Endothelial cell of umbilical vein (primary cell): ENCODE data around the gene BNIP5. TPM values are rescaled to one million over a fixed set of nuclear protein-coding genes. Genes with fewer than 3 reads are reported as not detected.

ENCODE experiments used
- BruUV-seq: library from RNA; stranded (reverse); fragments of 400-500 nt; replicated peaks from 2 replicates; lab custom pipeline; 2021; lab: Mats Ljungman, UMichigan
- CTCF ChIA-PET: fragments of 300-600, 350-600 bp; sonication (Branson Sonifier 250); formaldehyde crosslinking; loops from one replicate; lab custom pipeline; 2021; ENCODE audit warnings: antibody characterized with exemption, inconsistent platforms; lab: Charles Lee
- POLR2A ChIA-PET: fragments of 300-600, 350-600 bp; sonication (Branson Sonifier 250); formaldehyde crosslinking; loops from one replicate; lab custom pipeline; 2021; ENCODE audit warnings: antibody characterized with exemption, inconsistent platforms; lab: Charles Lee
- DNase-seq: peaks from one replicate; pipeline ENCODE4 v3.0.0-alpha.2; 2011; ENCODE audit warnings: low read depth, low spot score
- FAIRE-seq: peaks from 2 replicates; lab custom pipeline; 2011; peaks lifted over from hg19 to GRCh38; lab: Jason Lieb, UNC
- H2AFZ ChIP-seq: 2 replicates; pipeline ENCODE4 v1.6.0; 2012; ENCODE audit warnings: low read depth, low read length, control low read depth, inconsistent platforms
- H3K27ac ChIP-seq: 2 replicates; pipeline ENCODE4 v1.5.1; 2011; ENCODE audit warnings: low read depth, mild to moderate bottlenecking, control low read depth, low read length, moderate library complexity; ENCODE audit not compliant: insufficient read depth
- H3K27me3 ChIP-seq, 2 experiments: 2 replicates each; pipeline versions ENCODE4 v1.6.0 to v1.6.1; 2011; ENCODE audit warnings: low read length in 2 of 2, mixed read lengths in 1 of 2; ENCODE audit not compliant: control insufficient read depth in 2 of 2, insufficient read depth in 2 of 2
- H3K36me3 ChIP-seq, 2 experiments: 2 replicates in 1 of 2; 3 replicates in 1 of 2; pipeline ENCODE4 v1.5.1; 2011; ENCODE audit warnings: low read length in 2 of 2, mild to moderate bottlenecking in 1 of 2, moderate library complexity in 1 of 2; ENCODE audit not compliant: control insufficient read depth in 2 of 2, insufficient read depth in 2 of 2; ENCODE audit errors: extremely low read depth in 1 of 2
- H3K4me1 ChIP-seq: 3 replicates; pipeline ENCODE4 v1.5.1; 2011; ENCODE audit warnings: mild to moderate bottlenecking, low read length; ENCODE audit not compliant: control insufficient read depth, insufficient read depth; ENCODE audit errors: extremely low read depth
- H3K4me2 ChIP-seq: 2 replicates; pipeline ENCODE4 v1.6.1; 2011; ENCODE audit warnings: low read length, control low read depth, mixed read lengths; ENCODE audit not compliant: insufficient read depth
- H3K4me3 ChIP-seq, 3 experiments: fragments of 200-600 bp in 1 of 3; sonication (generic), shearing (Covaris generic) in 1 of 3; replicated peaks in 1 of 3; 2 replicates each; pipeline ENCODE4 v1.5.1; 2011 to 2016; ENCODE audit warnings: control low read depth in 3 of 3, low read length in 3 of 3, mild to moderate bottlenecking in 2 of 3, inconsistent platforms in 1 of 3, low read depth in 1 of 3, moderate library complexity in 1 of 3; ENCODE audit not compliant: insufficient read depth in 1 of 3
- H3K79me2 ChIP-seq: 2 replicates; pipeline ENCODE4 v1.6.0; 2012; ENCODE audit warnings: low read length, inconsistent platforms; ENCODE audit not compliant: control insufficient read depth, insufficient read depth
- H3K9ac ChIP-seq: replicated peaks from 2 replicates; pipeline ENCODE3; 2011; ENCODE audit warnings: low read length, control low read depth; ENCODE audit not compliant: insufficient read depth; ENCODE audit errors: extremely low read depth
- H3K9me1 ChIP-seq: replicated peaks from 3 replicates; pipeline ENCODE4 v1.6.0; 2011; ENCODE audit warnings: mild to moderate bottlenecking, low read length; ENCODE audit not compliant: control insufficient read depth, insufficient read depth; ENCODE audit errors: extremely low read depth
- H3K9me3 ChIP-seq: replicated peaks from 2 replicates; pipeline ENCODE4 v1.5.1; 2012; ENCODE audit warnings: low read length, inconsistent platforms; ENCODE audit not compliant: control insufficient read depth, insufficient read depth
- H4K20me1 ChIP-seq: replicated peaks from 2 replicates; pipeline ENCODE3; 2011; ENCODE audit warnings: mild to moderate bottlenecking, low read length; ENCODE audit not compliant: control insufficient read depth, insufficient read depth; ENCODE audit errors: extremely low read depth
- EZH2 ChIP-seq: IDR thresholded peaks from 2 replicates; pipeline ENCODE4 v1.6.1; 2012; ENCODE audit warnings: borderline replicate concordance, low read depth, mild to moderate bottlenecking, moderate library complexity, low read length, inconsistent platforms; ENCODE audit not compliant: severe bottlenecking
- FOS ChIP-seq: IDR thresholded peaks from 2 replicates; pipeline ENCODE4 v1.6.1; 2011; ENCODE audit warnings: mild to moderate bottlenecking, low read length, moderate library complexity, borderline replicate concordance; ENCODE audit not compliant: insufficient read depth
- GATA2 ChIP-seq: IDR thresholded peaks from 2 replicates; pipeline ENCODE4 v1.7.0; 2011; ENCODE audit warnings: low read depth, mild to moderate bottlenecking, moderate library complexity, mixed read lengths, low read length; ENCODE audit not compliant: insufficient read length, insufficient read depth
- JUN ChIP-seq: IDR thresholded peaks from 2 replicates; pipeline ENCODE4 v1.6.1; 2011; ENCODE audit warnings: borderline replicate concordance, low read depth; ENCODE audit not compliant: insufficient read length, insufficient read depth
- MYC ChIP-seq: IDR thresholded peaks from one replicate; pipeline ENCODE4 v1.6.1; 2011; ENCODE audit warnings: mild to moderate bottlenecking, low read depth, low read length
- POLR2A ChIP-seq: IDR thresholded peaks from 2 replicates; pipeline ENCODE4 v1.6.1; 2012; ENCODE audit warnings: low read depth, mild to moderate bottlenecking, control low read depth, low read length
- POLR2AphosphoS5 ChIP-seq: IDR thresholded peaks from 2 replicates; pipeline ENCODE4 v1.6.1; 2012; ENCODE audit warnings: low read depth, mild to moderate bottlenecking, control low read depth, low read length, moderate library complexity; ENCODE audit not compliant: insufficient read depth
- dilution Hi-C: fragments of 300-500 bp; cut with MboI; formaldehyde crosslinking; loops from one replicate; pipeline ENCODE4 v1.15.0; 2019; ENCODE audit warnings: low sequenced_read_pairs; ENCODE audit not compliant: extremely low pct_ligation_motif_present
- intact Hi-C: fragments of 100-400 bp; cut with micrococcal nuclease; formaldehyde crosslinking; loops from one replicate; pipeline ENCODE4 v1.10.0; 2022
- polyA plus RNA-seq, 4 experiments: library from polyadenylated mRNA; depleted of rRNA in 3 of 4; stranded (reverse) in 3 of 4; unstranded in 1 of 4; fragments of >200 nt; gene quantifications; 2 replicates each; pipeline versions ENCODE4 v1.2.1 to v1.2.3, GENCODE V29; 2011 to 2012; ENCODE audit warnings: missing spikeins in 1 of 4
- total RNA-seq: library from RNA; stranded (reverse); gene quantifications from 2 replicates; pipeline ENCODE4 v1.2.3, GENCODE V29; 2021
- TF ChIP-seq, protein P1 (sequence below): IDR thresholded peaks from 2 replicates; pipeline ENCODE4 v1.6.1; 2011; ENCODE audit not compliant: insufficient read depth, insufficient read length
- TF ChIP-seq, protein P2 (sequence below), 2 donors: IDR thresholded peaks; 1 replicate in 1 of 2; 2 replicates in 1 of 2; pipeline ENCODE4 v1.5.1; 2011; ENCODE audit warnings: low read length in 2 of 2, mild to moderate bottlenecking in 2 of 2, moderate library complexity in 2 of 2, control low read depth in 1 of 2, inconsistent platforms in 1 of 2, low read depth in 1 of 2; ENCODE audit not compliant: insufficient read depth in 1 of 2; ENCODE audit errors: extremely low read depth in 1 of 2

The BNIP5 gene
- total and polyA plus RNA-seq, 2 donors (not counting 3 experiments of a cell fraction or from before 2014, with no cell fraction given): not detected

- Histone ChIP-seq H3K79me2 (no peaks in the 10 kb centered on the region), H3K27me3 (peaks cover 0 to 3% of the 10 kb centered on the region in 2 experiments), H3K27ac (no peak overlapping the region), H3K4me2 (no peak overlapping the region), H2AFZ (no peak overlapping the region), H3K4me1 (peaks cover 9% of the 10 kb centered on the region), H3K9me1 (no peaks in the 10 kb centered on the region), H3K9me3 (no peaks in the 10 kb centered on the region), H3K4me3 (no peak overlapping the region), H3K9ac (no peak overlapping the region), H4K20me1 (no peaks in the 10 kb centered on the region), H3K36me3 (no peaks in the 10 kb centered on the region)
- DNase-seq: no peak
- ChIA-PET POLR2A (no interaction called here), CTCF (interaction anchor here (1.8 to 3.2 kb wide), 3 partner anchors 19 to 65 kb away, joined by 7 to 11 read pairs (median 7); partner anchors contain the start of gene ETV7)
- no peak for TF ChIP-seq GATA2
- TF ChIP-seq EZH2: no peak
- TF ChIP-seq POLR2A: no peak
- TF ChIP-seq, protein P1, sequence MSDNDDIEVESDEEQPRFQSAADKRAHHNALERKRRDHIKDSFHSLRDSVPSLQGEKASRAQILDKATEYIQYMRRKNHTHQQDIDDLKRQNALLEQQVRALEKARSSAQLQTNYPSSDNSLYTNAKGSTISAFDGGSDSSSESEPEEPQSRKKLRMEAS: no peak
- no peak for TF ChIP-seq MYC
- TF ChIP-seq POLR2AphosphoS5: no peak
- TF ChIP-seq FOS: no peak
- no peak for TF ChIP-seq JUN
- TF ChIP-seq, protein P2, sequence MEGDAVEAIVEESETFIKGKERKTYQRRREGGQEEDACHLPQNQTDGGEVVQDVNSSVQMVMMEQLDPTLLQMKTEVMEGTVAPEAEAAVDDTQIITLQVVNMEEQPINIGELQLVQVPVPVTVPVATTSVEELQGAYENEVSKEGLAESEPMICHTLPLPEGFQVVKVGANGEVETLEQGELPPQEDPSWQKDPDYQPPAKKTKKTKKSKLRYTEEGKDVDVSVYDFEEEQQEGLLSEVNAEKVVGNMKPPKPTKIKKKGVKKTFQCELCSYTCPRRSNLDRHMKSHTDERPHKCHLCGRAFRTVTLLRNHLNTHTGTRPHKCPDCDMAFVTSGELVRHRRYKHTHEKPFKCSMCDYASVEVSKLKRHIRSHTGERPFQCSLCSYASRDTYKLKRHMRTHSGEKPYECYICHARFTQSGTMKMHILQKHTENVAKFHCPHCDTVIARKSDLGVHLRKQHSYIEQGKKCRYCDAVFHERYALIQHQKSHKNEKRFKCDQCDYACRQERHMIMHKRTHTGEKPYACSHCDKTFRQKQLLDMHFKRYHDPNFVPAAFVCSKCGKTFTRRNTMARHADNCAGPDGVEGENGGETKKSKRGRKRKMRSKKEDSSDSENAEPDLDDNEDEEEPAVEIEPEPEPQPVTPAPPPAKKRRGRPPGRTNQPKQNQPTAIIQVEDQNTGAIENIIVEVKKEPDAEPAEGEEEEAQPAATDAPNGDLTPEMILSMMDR (IDR thresholded peaks at IDR 0.05; ENCODE audit: extremely low read depth in 1 of 2, insufficient read depth in 1 of 2, low read depth in 1 of 2, low read length in 2 of 2): no peak
- no peak for FAIRE-seq
- dilution Hi-C loops: no loop called here
- intact Hi-C loops: no loop called here
- no TSS peak for BruUV-seq
These were observed 31.1 kb upstream of the BNIP5 start for GRCh38 chr6:36367743-36368142.
